Measurements from ENCODE around the gene ATP2B2.

DNA sequence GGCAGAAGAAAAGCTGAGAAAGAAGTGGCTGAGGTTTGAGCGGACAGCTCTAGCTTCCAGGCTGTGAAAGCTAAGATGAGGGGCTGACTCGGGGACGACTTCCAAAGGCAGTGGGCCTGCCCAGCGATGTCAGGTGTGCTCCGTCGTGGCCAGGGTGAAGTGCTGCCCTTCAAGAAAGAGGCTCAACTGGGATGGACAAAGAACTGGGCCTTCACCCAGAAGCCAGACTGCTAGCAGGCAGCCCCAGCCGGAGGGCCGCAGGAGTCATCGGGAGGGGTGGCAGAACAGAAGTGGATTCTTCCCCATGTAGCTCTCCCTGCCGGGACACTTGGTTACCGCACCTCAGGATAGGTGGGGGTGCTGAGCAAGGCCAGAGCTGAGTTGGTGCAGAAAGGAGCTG lies 171.3 kb downstream of the ATP2B2 start:
- TF ChIP-seq POLR2A (IDR thresholded peaks at IDR 0.05) (no peak), CTCF (IDR thresholded peaks at IDR 0.05) (no peak)

Data from thyroid gland (tissue), 4 donors.